HepG2 (cell line): ENCODE measurements around the gene CNTD1. TPM values are rescaled to one million over a fixed set of nuclear protein-coding genes. Genes with fewer than 3 reads are reported as not detected.

Experiments
- CHCHD3 ChIP-seq: sonication (generic); formaldehyde crosslinking; IDR thresholded peaks from 2 replicates; pipeline ENCODE4 v1.8.0; 2022; ENCODE audit warnings: mild to moderate bottlenecking, missing genetic modification reagents, moderate library complexity
- HCFC1 ChIP-seq: fragments of 150-350 bp; IDR thresholded peaks from 2 replicates; pipeline ENCODE4 v1.6.1; 2014; ENCODE audit warnings: low read depth, low read length
- KDM2A ChIP-seq: sonication (generic); formaldehyde crosslinking; IDR thresholded peaks from 2 replicates; pipeline ENCODE4 v1.4.0; 2020; ENCODE audit warnings: low read depth, missing genetic modification reagents, borderline replicate concordance
- KLF13 ChIP-seq: sonication (generic); formaldehyde crosslinking; IDR thresholded peaks from 2 replicates; pipeline ENCODE4 v1.4.0; 2020; ENCODE audit warnings: mild to moderate bottlenecking, missing genetic modification reagents
- MEIS2 ChIP-seq: sonication (generic); formaldehyde crosslinking; IDR thresholded peaks from 2 replicates; pipeline ENCODE4 v1.9.0; 2021; ENCODE audit warnings: mild to moderate bottlenecking, missing genetic modification reagents
- RBM22 ChIP-seq: fragments of 200-400 bp; formaldehyde crosslinking; optimal IDR thresholded peaks from 2 replicates; pipeline ENCODE3; 2017; ENCODE audit warnings: mild to moderate bottlenecking, low read length, moderate library complexity
- SALL1 ChIP-seq: sonication (generic); formaldehyde crosslinking; IDR thresholded peaks from 2 replicates; pipeline ENCODE4 v1.8.0; 2022; ENCODE audit warnings: mild to moderate bottlenecking, missing genetic modification reagents
- SRSF1 ChIP-seq: fragments of 200-400 bp; formaldehyde crosslinking; optimal IDR thresholded peaks from 2 replicates; pipeline ENCODE3; 2017; ENCODE audit warnings: mild to moderate bottlenecking, low read depth, low read length, moderate library complexity
- ZFP41 ChIP-seq: sonication (generic); formaldehyde crosslinking; IDR thresholded peaks from 2 replicates; pipeline ENCODE4 v1.4.0; 2020; ENCODE audit warnings: mild to moderate bottlenecking, missing genetic modification reagents, borderline replicate concordance
- ZNF263 ChIP-seq: sonication (generic); formaldehyde crosslinking; IDR thresholded peaks from 2 replicates; pipeline ENCODE4 v1.4.0; 2020; ENCODE audit warnings: missing genetic modification reagents
- polyA plus RNA-seq, 8 experiments: library from polyadenylated mRNA; depleted of rRNA in 3 of 8; stranded (reverse) in 7 of 8; unstranded in 1 of 8; fragments of >200 nt; fragmentation: Illumina TruSeq in 4 of 8; extraction: Trizol in 4 of 8; gene quantifications; 2 replicates each; pipeline versions ENCODE4 v1.2.1 to v1.2.3, GENCODE V29; 2011 to 2016; ENCODE audit warnings: low read depth in 4 of 8, missing spikeins in 1 of 8, mixed read lengths in 1 of 8; ENCODE audit not compliant: insufficient read depth in 1 of 8
- total RNA-seq, 5 experiments: library from RNA; depleted of rRNA; stranded (reverse); fragments of >200 nt; fragmentation: Illumina TruSeq; extraction: Trizol; gene quantifications; 2 replicates each; pipeline ENCODE4 v1.2.3, GENCODE V29; 2016; ENCODE audit warnings: low read depth in 1 of 5
- TF ChIP-seq, protein P1 (sequence below): sonication (generic); formaldehyde crosslinking; IDR thresholded peaks from 2 replicates; pipeline ENCODE4 v1.8.0; 2022; ENCODE audit warnings: mild to moderate bottlenecking, missing genetic modification reagents, borderline replicate concordance
- TF ChIP-seq, protein P2 (sequence below): sonication (generic); formaldehyde crosslinking; IDR thresholded peaks from 2 replicates; pipeline ENCODE4 v1.4.0; 2020; ENCODE audit warnings: low read depth, missing genetic modification reagents
- TF ChIP-seq, protein P3 (sequence below): sonication (generic); formaldehyde crosslinking; IDR thresholded peaks from 2 replicates; pipeline ENCODE4 v1.5.0; 2020; ENCODE audit warnings: mild to moderate bottlenecking, missing genetic modification reagents
- TF ChIP-seq, protein P4 (sequence below), 2 experiments: sonication (generic) in 1 of 2; formaldehyde crosslinking in 1 of 2; IDR thresholded peaks; 2 replicates each; pipeline versions ENCODE4 v1.4.0 to v1.6.1; 2016 to 2020; ENCODE audit warnings: borderline replicate concordance in 1 of 2, low read depth in 1 of 2, mild to moderate bottlenecking in 1 of 2, missing genetic modification reagents in 1 of 2

CNTD1 gene
- total and polyA plus RNA-seq, 2 of the 13 experiments (the other 11 are each of a cell fraction or from before 2014, with no cell fraction given), result 0.11 to 0.15 TPM

DNA sequence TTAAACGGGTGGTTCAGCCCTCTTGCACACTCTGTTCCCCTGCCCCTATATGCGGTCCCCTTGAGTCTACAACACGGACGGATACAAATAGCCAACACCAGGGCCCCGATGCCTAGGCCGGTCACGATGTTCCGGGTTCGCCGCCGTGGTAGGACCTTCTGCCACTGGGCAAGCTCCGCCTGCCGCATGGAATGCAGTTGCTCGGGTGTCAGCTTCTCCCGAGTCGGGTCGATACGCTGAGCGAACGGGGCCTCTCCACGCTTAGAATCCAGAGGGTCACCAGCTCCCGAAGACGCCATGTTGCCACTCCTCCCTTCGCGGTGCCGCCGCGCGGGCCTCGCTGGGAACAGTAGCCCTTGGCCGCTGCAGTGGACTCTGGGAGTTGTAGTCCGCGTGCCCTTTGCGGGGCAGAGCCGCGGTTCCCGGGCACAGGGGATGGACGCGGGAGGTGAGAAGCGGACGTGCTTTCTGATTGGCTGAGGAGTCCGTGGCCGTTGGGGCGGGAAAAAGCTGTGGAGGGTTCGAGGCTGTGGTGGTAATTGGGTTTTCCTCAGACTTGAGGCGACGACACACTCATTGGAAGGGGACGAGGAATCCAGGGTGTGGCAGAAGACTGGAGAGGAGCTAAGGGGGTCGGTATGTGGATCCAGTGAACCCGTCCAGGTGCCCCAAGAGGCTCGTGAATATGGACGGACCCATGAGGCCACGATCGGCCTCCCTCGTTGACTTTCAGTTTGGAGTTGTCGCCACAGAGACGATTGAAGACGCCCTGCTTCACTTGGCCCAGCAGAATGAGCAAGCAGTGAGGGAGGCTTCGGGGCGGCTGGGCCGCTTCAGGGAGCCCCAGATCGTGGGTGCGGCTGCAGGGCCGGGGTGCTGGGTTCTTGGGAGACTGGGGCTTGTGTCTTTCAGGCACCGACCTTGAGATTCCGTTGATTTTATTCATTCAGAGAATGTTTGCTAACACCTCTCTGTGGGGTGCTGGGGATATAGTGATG, at the start of gene CNTD1, which contains the start of gene COA3 (continued):
- TF ChIP-seq MEIS2 (CRISPR knock-in tag), result peak; percentile 84
- peak; percentile 97 for TF ChIP-seq KDM2A
- peak; percentile 30; the same call in 1 of the 2 replicates for TF ChIP-seq ZNF263 (CRISPR knock-in tag)
- TF ChIP-seq HCFC1, result peak; percentile 94
- TF ChIP-seq SALL1, result peak; percentile 96
- TF ChIP-seq, protein P1, sequence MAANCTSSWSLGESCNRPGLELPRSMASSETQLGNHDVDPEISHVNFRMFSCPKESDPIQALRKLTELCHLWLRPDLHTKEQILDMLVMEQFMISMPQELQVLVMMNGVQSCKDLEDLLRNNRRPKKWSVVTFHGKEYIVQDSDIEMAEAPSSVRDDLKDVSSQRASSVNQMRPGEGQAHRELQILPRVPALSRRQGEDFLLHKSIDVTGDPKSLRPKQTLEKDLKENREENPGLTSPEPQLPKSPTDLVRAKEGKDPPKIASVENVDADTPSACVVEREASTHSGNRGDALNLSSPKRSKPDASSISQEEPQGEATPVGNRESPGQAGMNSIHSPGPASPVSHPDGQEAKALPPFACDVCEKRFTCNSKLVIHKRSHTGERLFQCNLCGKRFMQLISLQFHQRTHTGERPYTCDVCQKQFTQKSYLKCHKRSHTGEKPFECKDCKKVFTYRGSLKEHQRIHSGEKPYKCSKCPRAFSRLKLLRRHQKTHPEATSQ (CRISPR knock-in tag), result no peak; the same call in 1 of the 2 replicates
- peak; percentile 95 for TF ChIP-seq SRSF1
- TF ChIP-seq CHCHD3 (CRISPR knock-in tag), result peak; percentile 67
- TF ChIP-seq, protein P2, sequence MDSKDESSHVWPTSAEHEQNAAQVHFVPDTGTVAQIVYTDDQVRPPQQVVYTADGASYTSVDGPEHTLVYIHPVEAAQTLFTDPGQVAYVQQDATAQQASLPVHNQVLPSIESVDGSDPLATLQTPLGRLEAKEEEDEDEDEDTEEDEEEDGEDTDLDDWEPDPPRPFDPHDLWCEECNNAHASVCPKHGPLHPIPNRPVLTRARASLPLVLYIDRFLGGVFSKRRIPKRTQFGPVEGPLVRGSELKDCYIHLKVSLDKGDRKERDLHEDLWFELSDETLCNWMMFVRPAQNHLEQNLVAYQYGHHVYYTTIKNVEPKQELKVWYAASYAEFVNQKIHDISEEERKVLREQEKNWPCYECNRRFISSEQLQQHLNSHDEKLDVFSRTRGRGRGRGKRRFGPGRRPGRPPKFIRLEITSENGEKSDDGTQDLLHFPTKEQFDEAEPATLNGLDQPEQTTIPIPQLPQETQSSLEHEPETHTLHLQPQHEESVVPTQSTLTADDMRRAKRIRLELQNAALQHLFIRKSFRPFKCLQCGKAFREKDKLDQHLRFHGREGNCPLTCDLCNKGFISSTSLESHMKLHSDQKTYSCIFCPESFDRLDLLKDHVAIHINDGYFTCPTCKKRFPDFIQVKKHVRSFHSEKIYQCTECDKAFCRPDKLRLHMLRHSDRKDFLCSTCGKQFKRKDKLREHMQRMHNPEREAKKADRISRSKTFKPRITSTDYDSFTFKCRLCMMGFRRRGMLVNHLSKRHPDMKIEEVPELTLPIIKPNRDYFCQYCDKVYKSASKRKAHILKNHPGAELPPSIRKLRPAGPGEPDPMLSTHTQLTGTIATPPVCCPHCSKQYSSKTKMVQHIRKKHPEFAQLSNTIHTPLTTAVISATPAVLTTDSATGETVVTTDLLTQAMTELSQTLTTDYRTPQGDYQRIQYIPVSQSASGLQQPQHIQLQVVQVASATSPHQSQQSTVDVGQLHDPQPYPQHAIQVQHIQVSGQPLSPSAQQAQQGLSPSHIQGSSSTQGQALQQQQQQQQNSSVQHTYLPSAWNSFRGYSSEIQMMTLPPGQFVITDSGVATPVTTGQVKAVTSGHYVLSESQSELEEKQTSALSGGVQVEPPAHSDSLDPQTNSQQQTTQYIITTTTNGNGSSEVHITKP (CRISPR knock-in tag), result peak; percentile 70; the same call in 1 of the 2 replicates
- TF ChIP-seq, protein P3, sequence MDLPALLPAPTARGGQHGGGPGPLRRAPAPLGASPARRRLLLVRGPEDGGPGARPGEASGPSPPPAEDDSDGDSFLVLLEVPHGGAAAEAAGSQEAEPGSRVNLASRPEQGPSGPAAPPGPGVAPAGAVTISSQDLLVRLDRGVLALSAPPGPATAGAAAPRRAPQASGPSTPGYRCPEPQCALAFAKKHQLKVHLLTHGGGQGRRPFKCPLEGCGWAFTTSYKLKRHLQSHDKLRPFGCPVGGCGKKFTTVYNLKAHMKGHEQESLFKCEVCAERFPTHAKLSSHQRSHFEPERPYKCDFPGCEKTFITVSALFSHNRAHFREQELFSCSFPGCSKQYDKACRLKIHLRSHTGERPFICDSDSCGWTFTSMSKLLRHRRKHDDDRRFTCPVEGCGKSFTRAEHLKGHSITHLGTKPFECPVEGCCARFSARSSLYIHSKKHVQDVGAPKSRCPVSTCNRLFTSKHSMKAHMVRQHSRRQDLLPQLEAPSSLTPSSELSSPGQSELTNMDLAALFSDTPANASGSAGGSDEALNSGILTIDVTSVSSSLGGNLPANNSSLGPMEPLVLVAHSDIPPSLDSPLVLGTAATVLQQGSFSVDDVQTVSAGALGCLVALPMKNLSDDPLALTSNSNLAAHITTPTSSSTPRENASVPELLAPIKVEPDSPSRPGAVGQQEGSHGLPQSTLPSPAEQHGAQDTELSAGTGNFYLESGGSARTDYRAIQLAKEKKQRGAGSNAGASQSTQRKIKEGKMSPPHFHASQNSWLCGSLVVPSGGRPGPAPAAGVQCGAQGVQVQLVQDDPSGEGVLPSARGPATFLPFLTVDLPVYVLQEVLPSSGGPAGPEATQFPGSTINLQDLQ (CRISPR knock-in tag), result peak; percentile 98
- TF ChIP-seq, protein P4, sequence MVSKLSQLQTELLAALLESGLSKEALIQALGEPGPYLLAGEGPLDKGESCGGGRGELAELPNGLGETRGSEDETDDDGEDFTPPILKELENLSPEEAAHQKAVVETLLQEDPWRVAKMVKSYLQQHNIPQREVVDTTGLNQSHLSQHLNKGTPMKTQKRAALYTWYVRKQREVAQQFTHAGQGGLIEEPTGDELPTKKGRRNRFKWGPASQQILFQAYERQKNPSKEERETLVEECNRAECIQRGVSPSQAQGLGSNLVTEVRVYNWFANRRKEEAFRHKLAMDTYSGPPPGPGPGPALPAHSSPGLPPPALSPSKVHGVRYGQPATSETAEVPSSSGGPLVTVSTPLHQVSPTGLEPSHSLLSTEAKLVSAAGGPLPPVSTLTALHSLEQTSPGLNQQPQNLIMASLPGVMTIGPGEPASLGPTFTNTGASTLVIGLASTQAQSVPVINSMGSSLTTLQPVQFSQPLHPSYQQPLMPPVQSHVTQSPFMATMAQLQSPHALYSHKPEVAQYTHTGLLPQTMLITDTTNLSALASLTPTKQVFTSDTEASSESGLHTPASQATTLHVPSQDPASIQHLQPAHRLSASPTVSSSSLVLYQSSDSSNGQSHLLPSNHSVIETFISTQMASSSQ (IDR thresholded peaks at IDR 0.05; ENCODE audit: low read depth), result peak; percentile 63
- TF ChIP-seq, protein P4 (CRISPR knock-in tag; IDR thresholded peaks at IDR 0.05; ENCODE audit: borderline replicate concordance), result peak; percentile 86
- peak; percentile 74; the same call in 1 of the 2 replicates for TF ChIP-seq KLF13 (CRISPR knock-in tag)
- TF ChIP-seq ZFP41 (CRISPR knock-in tag), result no peak
- TF ChIP-seq RBM22, result no peak
